K562 (cell line): Measurements from ENCODE around the gene NODAL. TPM values are rescaled to one million over a fixed set of nuclear protein-coding genes. Genes with fewer than 3 reads are reported as not detected.

Experiments used
- CEBPZ ChIP-seq: fragments of 150-350 bp; IDR thresholded peaks from 2 replicates; pipeline ENCODE4 v1.6.1; 2014; ENCODE audit warnings: low read depth, mild to moderate bottlenecking, low read length, borderline replicate concordance
- CHD1 ChIP-seq: fragments of 200-600 bp; sonication (generic); IDR thresholded peaks from one replicate; pipeline ENCODE4 v1.6.1; 2012; ENCODE audit warnings: mild to moderate bottlenecking, moderate library complexity, low read length, inconsistent platforms
- CREB5 ChIP-seq: fragments of 250-450 bp; sonication (Bioruptor Pico); IDR thresholded peaks from 2 replicates; pipeline ENCODE4 v1.5.0; 2020; ENCODE audit warnings: mild to moderate bottlenecking
- GATA2 ChIP-seq: sonication (generic); formaldehyde crosslinking; IDR thresholded peaks from 2 replicates; pipeline ENCODE4 v1.4.0; 2020; ENCODE audit warnings: mild to moderate bottlenecking, missing genetic modification reagents
- NCOA6 ChIP-seq: fragments of 450-650 bp; IDR thresholded peaks from 2 replicates; pipeline ENCODE4 v1.6.1; 2017; ENCODE audit warnings: mild to moderate bottlenecking
- SAFB ChIP-seq: fragments of 200-400 bp; formaldehyde crosslinking; IDR thresholded peaks from 2 replicates; pipeline ENCODE4 v1.6.1; 2017; ENCODE audit warnings: low read depth, low read length, borderline replicate concordance
- SMAD2 ChIP-seq: fragments of 150-350 bp; IDR thresholded peaks from 2 replicates; pipeline ENCODE4 v1.6.1; 2014; ENCODE audit warnings: low read depth, mild to moderate bottlenecking, low read length
- TFAM ChIP-seq: fragments of 250-450 bp; sonication (Bioruptor Pico); conservative IDR thresholded peaks from 2 replicates; pipeline ENCODE4 v1.5.0; 2021; ENCODE audit warnings: mild to moderate bottlenecking, moderate library complexity
- THRB ChIP-seq: fragments of 450-650 bp; formaldehyde crosslinking; conservative IDR thresholded peaks from 2 replicates; pipeline ENCODE4 v1.4.0; 2022; ENCODE audit warnings: mild to moderate bottlenecking, missing genetic modification characterization
- TRIM24 ChIP-seq, 2 experiments: fragments of 450-650 bp; IDR thresholded peaks; 2 replicates each; pipeline ENCODE4 v1.6.1; 2016
- ZBTB40 ChIP-seq, 2 experiments: fragments of 450-650 bp in 1 of 2; sonication (generic) in 1 of 2; formaldehyde crosslinking in 1 of 2; IDR thresholded peaks; 2 replicates each; pipeline versions ENCODE4 v1.7.1 to v1.9.0; 2016 to 2022; ENCODE audit warnings: inconsistent platforms in 1 of 2, mild to moderate bottlenecking in 1 of 2, missing genetic modification reagents in 1 of 2
- ZFP30 ChIP-seq: fragments of 250-450 bp; sonication (Bioruptor Pico); IDR thresholded peaks from 2 replicates; pipeline ENCODE4 v1.8.0; 2022; ENCODE audit warnings: moderate library complexity, mild to moderate bottlenecking, inconsistent platforms, borderline replicate concordance
- ZNF583 ChIP-seq: fragments of 250-450 bp; sonication (Bioruptor Pico); IDR thresholded peaks from 2 replicates; pipeline ENCODE4 v1.4.0; 2020
- polyA plus RNA-seq, 8 experiments: library from polyadenylated mRNA; depleted of rRNA in 4 of 8; stranded (reverse) in 5 of 8; unstranded in 3 of 8; fragments of >200 nt; fragmentation: Nextera tagmentation in 2 of 8; fragmentation: Illumina TruSeq in 1 of 8; extraction: Ambion mirVana in 2 of 8; extraction: Trizol in 1 of 8; gene quantifications; 2 replicates each; pipeline versions ENCODE4 v1.2.1 to v1.2.3, GENCODE V29; 2011 to 2014; ENCODE audit warnings: inconsistent platforms in 1 of 8, missing spikeins in 1 of 8
- total RNA-seq, 7 experiments: library from RNA; depleted of rRNA in 6 of 7; stranded (reverse); fragments of >200 nt in 6 of 7; fragmentation: Illumina TruSeq in 2 of 7; extraction: Trizol in 2 of 7; gene quantifications; 2 replicates each; pipeline versions ENCODE4 v1.2.1 to v1.2.3, GENCODE V29; 2011 to 2021; ENCODE audit warnings: low replicate concordance in 1 of 7

The NODAL gene
- total and polyA plus RNA-seq, 9 of the 15 experiments (the other 6 are each of a cell fraction or from before 2014, with no cell fraction given), result not detected

- TF ChIP-seq ZBTB40 (IDR thresholded peaks at IDR 0.05), result no peak
- TF ChIP-seq ZBTB40 (CRISPR knock-in tag; IDR thresholded peaks at IDR 0.05), result no peak
- TF ChIP-seq GATA2, result no peak
- no peak for TF ChIP-seq SMAD2
- TF ChIP-seq CREB5 (CRISPR knock-in tag), result no peak
- TF ChIP-seq ZNF583 (CRISPR knock-in tag), result no peak
- TF ChIP-seq TRIM24 (IDR thresholded peaks at IDR 0.05), result no peak
- TF ChIP-seq NCOA6, result no peak
- TF ChIP-seq SAFB, result no peak
- TF ChIP-seq ZFP30 (CRISPR knock-in tag), result no peak
- no peak for TF ChIP-seq CEBPZ
- TF ChIP-seq CHD1, result no peak
- no peak for TF ChIP-seq THRB
- no peak for TF ChIP-seq TFAM (CRISPR knock-in tag)
These were observed 37.9 kb downstream of the NODAL start (continued) for GRCh38 chr10:70403483-70404035.
